HG03354 (cell line): ENCODE results near the gene KRTAP10-1.
"Not testable (repeated sequence)": the region's sequence is repeated elsewhere in the genome, so short reads cannot be mapped to it uniquely, and the experiment has no call there.

Experiments
- ATAC-seq: cut with Tn5 transposase; IDR thresholded peaks from one replicate; pipeline ENCODE4 v1.9.1; 2021; ENCODE audit warnings: mild to moderate bottlenecking; ENCODE audit not compliant: unreplicated experiment, poor library complexity, severe bottlenecking

KRTAP10-1 gene, protein sequence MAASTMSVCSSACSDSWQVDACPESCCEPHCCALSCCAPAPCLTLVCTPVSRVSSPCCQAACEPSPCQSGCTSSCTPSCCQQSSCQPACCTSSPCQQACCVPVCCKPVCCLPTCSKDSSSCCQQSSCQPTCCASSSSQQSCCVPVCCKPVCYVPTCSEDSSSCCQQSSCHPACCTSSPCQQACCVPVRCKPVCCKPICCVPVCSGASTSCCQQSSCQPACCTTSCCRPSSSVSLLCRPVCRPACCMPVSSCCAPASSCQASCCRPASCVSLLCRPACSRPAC

DNA sequence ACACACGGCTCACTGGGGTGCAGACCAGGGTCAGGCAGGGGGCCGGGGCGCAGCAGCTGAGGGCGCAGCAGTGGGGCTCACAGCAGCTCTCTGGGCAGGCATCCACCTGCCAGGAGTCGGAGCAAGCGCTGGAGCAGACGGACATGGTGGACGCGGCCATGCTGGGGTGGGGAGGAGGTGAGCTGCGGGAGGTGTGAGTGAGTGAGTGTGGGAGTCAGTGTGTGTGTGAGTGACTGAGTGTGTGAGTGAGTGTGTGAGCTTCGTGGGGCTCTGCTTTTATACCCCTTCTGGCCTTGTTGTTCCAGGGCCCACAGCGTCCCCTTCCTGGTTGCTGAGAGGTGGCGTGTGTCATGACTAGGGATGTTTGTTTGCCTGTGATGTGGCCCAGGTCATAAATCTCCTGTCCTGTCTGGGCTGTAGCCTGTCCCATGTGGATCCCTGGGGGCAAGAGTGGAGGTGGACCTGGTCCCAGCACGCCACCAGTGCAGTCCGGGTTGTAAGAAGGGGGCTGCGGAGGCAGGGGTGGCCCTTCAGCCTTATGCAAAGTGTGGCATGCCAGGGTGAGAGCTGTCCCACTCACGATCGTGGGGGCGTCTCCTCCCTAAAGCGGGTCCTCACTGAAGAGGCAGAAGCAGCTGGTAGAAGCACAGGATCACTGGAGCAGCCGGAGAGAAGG lies at the start of gene KRTAP10-1:
KRTAP10-1 (minus strand) TSS at position 205 of the 676 bp plus-strand sequence; CDS start at position 160, 45 bp downstream.
- ATAC-seq: no peak

DNA sequence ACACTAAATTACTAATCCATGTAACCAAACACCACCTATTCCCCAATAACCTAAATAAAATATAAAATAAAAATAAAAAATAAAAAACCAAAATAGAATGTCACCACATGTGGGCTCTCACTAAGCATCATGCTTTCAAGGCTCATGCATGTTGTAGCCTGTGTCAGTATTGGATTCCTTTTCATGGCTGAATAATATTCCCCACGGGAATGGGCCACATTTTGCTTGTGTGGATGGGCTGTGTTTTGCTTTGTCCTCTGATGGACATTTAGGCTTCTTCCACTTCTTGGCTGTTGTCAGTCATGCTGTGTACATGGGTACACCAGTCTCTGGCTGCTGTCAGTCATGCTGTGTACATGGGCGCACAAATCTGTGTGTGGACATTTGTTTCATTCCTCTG lies 49.1 kb upstream of the KRTAP10-1 start:
- no peak for ATAC-seq

DNA sequence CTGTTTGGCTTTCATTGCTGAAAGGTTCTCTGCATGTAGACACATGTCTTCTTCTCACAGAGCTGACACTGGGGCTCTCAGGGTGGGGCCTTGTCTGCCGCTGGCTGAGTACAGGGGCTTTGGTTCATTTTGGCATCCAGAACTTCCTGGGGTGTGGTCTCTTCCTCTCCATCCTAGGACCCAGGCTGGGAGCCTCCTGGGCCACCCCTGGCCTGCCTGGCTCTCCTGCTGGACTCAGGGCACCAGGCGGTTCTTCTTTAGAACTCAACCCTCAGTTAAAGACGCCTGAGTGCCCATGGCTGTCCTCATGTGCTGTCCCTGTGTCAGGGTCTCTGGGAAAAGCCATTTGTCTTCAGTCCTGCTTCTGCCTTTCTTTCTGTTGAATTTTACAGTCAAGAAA lies 45.9 kb upstream of the KRTAP10-1 start:
- ATAC-seq: no peak

DNA sequence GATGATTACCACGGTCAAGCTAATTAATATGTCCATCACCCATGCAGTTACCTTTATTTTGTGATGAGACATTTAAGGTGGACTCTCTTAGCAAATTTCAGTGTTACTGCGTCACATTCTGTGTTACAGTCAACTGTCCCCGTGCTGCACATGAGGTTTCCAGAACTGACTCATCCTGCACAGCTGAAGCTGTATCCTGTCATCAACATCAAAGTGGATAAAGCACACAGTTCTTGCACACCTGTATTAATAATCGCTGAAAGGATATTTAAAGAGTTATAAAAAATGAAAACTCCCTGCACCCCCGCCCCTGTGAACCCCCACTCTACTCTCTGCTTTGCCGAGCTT lies 43.8 kb upstream of the KRTAP10-1 start:
- ATAC-seq: no peak

DNA sequence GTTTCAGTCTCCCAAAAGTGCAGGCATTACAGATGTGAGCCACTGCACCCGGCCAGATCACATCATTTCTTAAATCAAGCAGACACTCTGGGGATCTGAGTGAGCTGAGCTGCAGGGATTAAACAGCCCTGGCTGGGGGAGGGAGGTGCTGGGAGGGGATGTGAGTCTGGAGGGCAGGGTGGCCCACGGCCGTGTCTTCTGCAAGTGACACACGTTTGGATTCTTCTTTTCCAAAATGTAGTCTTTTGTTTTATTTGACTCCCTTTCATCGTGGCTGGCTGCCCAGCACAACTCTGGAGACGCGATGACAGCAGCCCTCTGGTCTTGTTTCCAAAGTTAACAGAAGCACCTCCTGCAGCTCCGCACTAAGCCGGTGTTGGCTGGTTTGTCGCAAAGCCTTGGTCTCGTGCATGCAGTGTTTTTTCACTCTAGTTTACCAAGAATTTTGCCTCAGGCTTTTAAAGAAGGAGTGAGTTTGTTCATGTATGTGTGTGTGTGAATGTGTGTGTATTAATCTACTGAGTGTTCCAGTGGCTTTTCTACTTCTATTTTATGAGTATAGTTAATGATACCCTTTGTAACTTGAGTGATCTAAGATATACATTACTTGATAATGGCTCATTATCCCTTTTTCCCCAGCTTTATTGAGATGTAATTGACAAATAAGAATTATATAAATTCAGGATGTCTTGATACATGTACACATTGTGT lies 43.2 kb upstream of the KRTAP10-1 start:
- ATAC-seq: no peak

DNA sequence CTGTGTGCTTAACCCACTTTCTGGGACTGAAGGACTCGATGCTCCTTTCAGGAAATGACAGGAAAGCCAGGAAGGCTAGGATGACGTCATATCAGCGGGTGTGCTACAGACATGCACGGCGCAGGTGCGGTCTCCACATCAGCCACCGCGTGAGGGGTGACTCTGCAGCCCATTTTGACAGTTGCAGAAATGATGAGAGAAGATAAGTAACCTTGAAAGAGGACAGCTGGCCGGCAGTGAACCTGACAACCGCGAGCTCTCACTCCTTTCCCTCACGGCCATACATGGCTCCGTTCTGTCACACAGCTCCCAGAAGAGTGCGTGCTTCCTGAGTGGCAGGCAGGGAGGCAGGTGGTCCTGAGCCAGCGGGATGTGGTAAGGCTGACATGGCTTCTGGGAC lies 42.1 kb upstream of the KRTAP10-1 start:
- no peak for ATAC-seq

DNA sequence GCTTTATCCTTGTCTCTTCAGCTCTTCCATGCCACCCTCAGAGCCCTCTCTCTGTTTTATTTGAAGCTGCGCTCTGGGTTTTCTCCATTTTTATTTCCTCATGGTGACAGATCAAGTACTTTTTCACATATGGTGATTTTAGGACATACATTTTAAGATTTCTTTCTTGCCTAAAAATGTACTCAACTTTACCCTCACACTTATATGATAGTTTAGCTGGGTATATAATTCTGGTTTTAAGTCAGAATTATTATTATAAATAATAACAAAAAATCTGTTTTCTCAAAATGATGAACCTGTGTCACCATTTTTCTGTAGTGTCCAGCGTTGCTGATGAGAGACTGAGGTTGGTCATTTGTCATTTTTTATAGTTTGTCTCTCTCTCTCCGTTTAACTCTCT lies 41.2 kb upstream of the KRTAP10-1 start:
- no peak for ATAC-seq

DNA sequence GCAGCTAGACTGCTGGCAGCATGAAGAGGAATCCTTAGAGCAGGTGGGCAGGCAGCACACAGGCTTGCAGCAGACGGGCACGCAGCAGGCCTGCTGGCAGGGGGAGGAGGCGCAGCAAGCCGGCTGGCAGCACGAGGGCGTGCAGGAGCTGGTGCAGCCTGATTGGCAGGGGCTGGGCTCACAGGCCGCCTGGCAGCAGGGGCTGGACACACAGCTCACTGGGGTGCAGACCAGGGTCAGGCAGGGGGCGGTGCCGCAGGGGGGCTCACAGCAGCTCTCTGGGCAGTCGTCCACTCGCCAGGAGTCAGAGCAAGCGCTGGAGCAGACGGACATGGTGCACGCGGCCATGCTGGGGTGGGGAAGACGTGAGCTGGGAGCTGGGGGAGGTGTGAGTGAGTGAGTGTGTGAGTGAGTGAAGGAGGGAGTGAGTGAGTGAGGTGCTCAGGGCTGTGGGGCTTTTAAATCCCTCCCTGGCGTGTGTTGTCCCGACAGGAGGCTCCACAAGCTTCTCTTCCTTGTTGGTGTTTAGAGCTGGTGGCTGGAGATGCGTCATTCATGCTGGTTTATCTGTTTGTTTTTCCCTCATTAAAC lies 40.3 kb upstream of the KRTAP10-1 start, which contains the start of gene KRTAP10-5:
KRTAP10-5 (minus strand) TSS at position 374 of the 591 bp plus-strand sequence; CDS start at position 348, 26 bp downstream.
- ATAC-seq: not testable (repeated sequence)

DNA sequence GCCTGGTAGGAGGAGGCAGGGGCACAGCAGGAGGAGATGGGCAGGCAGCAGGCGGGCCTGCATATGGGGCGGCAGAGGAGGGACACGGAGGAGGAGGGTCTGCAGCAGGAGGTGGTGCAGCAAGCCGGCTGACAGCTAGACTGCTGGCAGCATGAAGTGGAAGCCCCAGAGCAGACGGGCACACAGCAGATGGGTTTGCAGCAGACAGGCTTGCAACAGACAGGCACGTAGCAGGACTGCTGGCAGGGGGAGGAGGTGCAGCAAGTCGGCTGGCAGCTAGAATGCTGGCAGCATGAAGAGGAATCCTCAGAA lies 39.8 kb upstream of the KRTAP10-1 start:
- no peak for ATAC-seq

DNA sequence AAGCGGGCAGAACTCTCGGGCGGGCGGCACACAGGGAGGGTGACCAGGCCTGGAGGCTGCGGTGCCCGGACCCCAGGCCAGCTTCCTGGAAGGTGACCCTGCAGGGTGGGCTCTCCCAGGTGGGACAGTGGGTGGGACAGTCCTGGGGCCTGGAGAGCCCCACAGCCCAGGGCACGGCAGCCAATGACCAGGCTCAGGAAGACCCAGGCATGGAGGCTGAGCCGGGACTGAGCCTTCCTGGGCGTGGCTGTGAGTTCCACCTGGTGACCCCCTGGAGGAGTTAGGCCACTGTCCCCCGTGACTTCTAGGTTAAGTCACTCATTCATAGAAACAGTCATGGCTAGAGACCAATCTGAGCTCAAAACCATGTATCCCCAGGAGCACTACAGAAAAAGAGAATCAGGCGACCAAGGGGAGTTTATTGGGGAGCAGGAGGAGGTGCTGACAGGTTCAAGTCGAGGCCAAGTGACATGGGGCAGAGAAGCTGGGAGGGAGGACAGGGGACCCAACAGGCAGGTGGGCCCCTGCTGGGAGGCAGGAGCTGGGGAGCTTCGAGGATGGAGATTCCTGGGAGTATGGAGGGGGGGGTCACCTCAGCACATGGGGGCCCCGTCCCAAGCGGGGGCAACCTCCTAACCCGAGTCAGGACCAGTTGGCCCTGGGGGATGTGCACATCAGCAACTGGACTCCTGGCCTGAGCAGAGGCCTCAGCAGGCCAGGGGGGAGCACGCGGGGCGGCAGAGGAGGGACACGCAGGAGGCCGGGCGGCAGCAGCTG lies 39.2 kb upstream of the KRTAP10-1 start:
- ATAC-seq: no peak

DNA sequence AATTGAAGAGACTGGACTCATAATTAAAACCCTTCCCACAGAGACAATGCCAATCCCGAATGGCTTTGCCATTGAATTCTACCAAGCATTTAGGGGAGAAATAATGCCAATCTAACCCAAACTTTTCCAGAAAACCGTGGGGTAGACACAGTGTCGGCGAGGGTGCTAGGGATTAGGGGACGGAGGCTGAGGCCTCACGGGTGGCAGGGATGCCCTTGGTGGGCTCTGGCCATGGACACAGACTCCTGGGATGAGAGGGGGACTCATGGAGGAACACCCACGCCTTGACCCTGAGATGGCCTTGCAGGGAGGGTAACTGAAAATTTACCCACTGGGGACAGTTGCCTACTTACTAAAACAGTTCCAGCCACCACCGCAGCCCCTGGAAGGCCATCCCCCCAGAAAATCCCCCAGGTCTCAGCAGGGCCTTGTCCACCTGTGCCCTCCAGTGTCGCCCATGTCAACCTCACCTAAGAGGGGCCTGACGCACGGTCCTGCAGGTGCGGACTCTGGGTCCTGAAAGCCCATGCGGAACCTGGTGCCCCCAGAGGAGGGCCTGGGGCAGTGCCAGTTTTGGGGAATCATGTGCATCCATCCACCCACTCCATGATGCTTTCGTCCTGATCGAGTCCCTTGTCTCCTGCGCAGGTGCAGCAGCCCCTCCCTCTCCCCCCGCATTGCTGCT lies 38.5 kb upstream of the KRTAP10-1 start:
- no peak for ATAC-seq

DNA sequence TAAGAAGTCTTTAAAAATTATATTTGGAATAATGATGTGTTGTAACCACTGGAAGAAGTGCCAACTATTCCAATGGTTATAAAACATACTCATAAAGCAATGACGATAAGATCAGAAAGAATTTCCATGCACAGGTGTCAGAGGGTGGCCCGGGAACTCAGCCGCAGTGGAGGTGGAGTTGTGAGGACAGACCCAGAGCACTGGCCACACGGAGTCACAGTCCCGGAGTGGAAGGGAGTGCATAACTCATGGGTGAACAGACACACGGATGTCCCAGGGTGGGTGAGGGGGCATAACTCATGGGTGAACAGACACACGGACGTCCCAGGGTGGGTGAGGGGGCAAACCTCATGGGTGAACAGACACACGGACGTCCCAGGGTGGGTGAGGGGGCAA lies 36.0 kb upstream of the KRTAP10-1 start:
- ATAC-seq: no peak

DNA sequence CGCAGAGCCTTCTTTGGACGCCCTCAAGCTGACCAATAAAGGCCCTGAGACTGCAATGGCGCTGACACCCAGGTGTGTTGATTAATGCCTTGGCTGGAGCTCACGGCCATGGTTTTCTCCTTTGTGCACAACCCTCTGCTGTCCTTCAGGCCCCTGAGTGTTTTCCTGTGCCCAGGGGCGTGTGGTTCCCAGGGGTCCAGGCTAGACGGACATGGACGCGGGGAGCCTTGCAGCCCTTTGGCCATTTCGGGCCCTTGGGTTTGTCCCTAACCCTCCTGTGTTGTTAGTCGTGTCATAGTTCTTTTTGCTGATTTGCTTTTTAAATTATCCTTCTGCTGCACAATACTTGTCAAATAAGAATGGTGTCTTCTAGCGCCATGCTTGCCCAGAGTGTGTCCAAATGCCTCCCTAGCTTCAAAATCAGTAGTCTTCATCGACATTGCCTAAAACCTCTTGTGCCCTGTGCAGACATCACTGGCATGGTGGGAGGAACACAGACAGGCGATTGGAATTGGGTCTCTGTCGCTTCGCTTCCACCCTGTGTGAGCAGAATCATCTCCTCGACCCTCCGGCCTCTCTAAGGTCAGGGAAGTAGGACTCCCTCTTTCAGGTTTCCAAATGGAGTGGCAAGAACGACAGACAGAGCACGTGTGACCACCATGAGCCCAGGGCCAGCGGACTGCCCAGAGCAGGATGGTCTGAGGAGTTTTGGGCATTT lies 35.5 kb upstream of the KRTAP10-1 start:
- no peak for ATAC-seq

DNA sequence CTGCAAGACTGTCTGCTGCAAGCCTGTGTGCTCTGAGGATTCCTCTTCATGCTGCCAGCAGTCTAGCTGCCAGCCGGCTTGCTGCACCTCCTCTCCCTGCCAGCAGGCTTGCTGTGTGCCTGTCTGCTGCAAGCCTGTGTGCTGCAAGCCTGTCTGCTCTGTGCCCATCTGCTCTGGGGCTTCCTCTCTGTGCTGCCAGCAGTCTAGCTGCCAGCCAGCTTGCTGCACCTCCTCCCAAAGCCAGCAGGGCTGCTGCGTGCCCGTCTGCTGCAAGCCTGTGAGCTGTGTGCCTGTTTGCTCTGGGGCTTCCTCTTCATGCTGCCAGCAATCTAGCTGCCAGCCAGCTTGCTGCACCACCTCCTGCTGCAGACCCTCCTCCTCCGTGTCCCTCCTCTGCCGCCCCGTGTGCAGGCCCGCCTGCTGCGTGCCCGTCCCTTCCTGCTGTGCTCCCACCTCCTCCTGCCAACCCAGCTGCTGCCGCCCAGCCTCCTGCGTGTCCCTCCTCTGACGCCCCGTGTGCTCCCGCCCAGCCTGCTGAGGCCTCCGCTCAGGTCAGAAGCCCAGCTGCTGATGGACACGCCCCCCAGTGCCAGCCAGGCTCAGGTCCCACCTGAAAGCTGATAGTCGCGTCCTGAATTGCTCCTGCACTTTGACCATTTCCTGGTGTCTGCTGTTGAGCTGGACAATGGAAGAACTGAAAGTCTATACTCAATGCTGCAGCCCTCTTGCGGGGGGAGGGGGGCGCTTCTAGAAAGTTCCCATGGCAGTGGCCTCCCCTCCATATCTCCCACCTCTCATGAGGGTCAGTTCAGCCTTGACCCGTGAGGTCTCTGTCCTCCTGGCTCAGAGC lies 34.7 kb upstream of the KRTAP10-1 start:
- ATAC-seq: no peak

DNA sequence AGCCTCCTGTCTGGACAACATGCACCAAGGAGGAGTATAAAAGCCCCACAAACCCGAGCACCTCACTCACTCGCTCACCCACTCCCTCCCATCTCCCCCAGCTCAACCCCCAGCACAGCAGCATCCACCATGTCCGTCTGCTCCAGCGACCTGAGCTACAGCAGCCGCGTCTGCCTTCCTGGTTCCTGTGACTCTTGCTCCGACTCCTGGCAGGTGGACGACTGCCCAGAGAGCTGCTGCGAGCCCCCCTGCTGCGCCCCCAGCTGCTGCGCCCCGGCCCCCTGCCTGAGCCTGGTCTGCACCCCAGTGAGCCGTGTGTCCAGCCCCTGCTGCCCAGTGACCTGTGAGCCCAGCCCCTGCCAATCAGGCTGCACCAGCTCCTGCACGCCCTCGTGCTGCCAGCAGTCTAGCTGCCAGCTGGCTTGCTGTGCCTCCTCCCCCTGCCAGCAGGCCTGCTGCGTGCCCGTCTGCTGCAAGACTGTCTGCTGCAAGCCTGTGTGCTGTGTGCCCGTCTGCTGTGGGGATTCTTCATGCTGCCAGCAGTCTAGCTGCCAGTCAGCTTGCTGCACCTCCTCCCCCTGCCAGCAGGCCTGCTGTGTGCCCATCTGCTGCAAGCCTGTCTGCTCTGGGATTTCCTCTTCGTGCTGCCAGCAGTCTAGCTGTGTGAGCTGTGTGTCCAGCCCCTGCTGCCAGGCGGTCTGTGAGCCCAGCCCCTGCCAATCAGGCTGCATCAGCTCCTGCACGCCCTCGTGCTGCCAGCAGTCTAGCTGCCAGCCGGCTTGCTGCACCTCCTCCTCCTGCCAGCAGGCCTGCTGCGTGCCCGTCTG lies 33.8 kb upstream of the KRTAP10-1 start, which contains the start of gene KRTAP10-4:
KRTAP10-4 (plus strand) TSS at position 100 of the 827 bp plus-strand sequence; CDS start at position 130, 30 bp downstream.
- ATAC-seq: not testable (repeated sequence)

DNA sequence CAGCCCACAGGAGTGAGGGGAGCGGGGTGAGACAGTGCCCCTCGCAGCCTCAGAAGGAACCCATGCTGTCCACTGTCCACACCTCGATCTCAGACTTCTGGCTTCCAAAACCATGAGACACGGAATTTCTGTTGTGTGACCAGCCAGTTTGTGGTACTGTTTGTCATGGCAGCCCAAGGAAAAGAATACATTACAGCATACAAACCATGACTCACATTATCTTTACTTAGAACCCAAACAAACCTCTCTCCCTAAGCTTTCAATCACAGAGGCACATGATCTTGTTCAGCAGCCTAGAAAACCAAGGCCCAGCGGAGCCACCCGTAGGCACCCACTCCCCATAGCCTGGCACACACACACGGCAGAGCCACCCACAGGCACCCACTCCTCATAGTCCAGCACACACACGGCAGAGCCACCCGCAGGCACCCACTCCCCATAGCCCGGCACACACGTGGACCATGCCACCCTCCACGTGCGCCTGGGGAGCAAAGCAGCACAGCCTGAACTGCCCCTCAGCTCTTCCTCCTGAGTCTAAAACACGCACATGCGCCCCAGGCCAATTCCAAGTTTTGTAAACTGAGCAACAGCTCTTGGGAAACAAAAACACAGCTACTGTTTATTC lies 33.1 kb upstream of the KRTAP10-1 start:
- no peak for ATAC-seq
